HepG2 (cell line): ENCODE measurements around the gene NAV2. TPM values are rescaled to one million over a fixed set of nuclear protein-coding genes. Genes with fewer than 3 reads are reported as not detected.
A peak's percentile ranks its signal among the peaks of the same experiment; 100 is the strongest.

ENCODE experiments used
- GABPA ChIP-seq, 2 experiments: IDR thresholded peaks; 2 replicates each; pipeline ENCODE4 v1.6.1; 2011 to 2016; ENCODE audit warnings: low read depth in 2 of 2, low read length in 1 of 2, missing biosample characterization in 1 of 2, missing genetic modification characterization in 1 of 2
- HDAC6 ChIP-seq: fragments of 200-600 bp; sonication (generic); IDR thresholded peaks from 2 replicates; pipeline ENCODE4 v1.7.0; 2017; ENCODE audit warnings: mild to moderate bottlenecking, antibody characterized with exemption, low read length, low read depth
- HOXA5 ChIP-seq: sonication (generic); formaldehyde crosslinking; IDR thresholded peaks from 2 replicates; pipeline ENCODE4 v1.4.0; 2020; ENCODE audit warnings: missing genetic modification reagents
- MAFK ChIP-seq, 2 experiments: IDR thresholded peaks in 1 of 2; conservative IDR thresholded peaks in 1 of 2; 2 replicates each; pipeline ENCODE4 v1.6.1; 2011; ENCODE audit warnings: improper control_type of control experiment in 2 of 2, low read length in 2 of 2
- PHF21A ChIP-seq: sonication (generic); formaldehyde crosslinking; IDR thresholded peaks from 2 replicates; pipeline ENCODE4 v1.5.0; 2020; ENCODE audit warnings: mild to moderate bottlenecking, missing genetic modification reagents
- SALL2 ChIP-seq: sonication (generic); formaldehyde crosslinking; IDR thresholded peaks from 2 replicates; pipeline ENCODE4 v1.8.1; 2023; ENCODE audit warnings: mild to moderate bottlenecking, missing genetic modification reagents, inconsistent platforms
- SP2 ChIP-seq: sonication (generic); formaldehyde crosslinking; IDR thresholded peaks from 2 replicates; pipeline ENCODE4 v1.5.1; 2020; ENCODE audit warnings: mild to moderate bottlenecking, missing genetic modification reagents
- ZNF12 ChIP-seq: sonication (generic); formaldehyde crosslinking; IDR thresholded peaks from 2 replicates; pipeline ENCODE4 v1.5.0; 2020; ENCODE audit warnings: missing genetic modification reagents
- ZNF232 ChIP-seq: sonication (generic); formaldehyde crosslinking; IDR thresholded peaks from 2 replicates; pipeline ENCODE4 v1.4.0; 2020; ENCODE audit warnings: missing genetic modification reagents, borderline replicate concordance
- ZNF431 ChIP-seq: sonication (generic); formaldehyde crosslinking; IDR thresholded peaks from 2 replicates; pipeline ENCODE4 v1.9.0; 2022; ENCODE audit warnings: missing genetic modification reagents, low read depth, mild to moderate bottlenecking, borderline replicate concordance
- ZNF441 ChIP-seq: sonication (generic); formaldehyde crosslinking; IDR thresholded peaks from 2 replicates; pipeline ENCODE4 v1.7.0; 2021; ENCODE audit warnings: missing genetic modification reagents, borderline replicate concordance
- ZNF451 ChIP-seq: sonication (generic); formaldehyde crosslinking; IDR thresholded peaks from 2 replicates; pipeline ENCODE4 v1.5.0; 2020; ENCODE audit warnings: mild to moderate bottlenecking, missing genetic modification reagents
- polyA plus RNA-seq, 8 experiments: library from polyadenylated mRNA; depleted of rRNA in 3 of 8; stranded (reverse) in 7 of 8; unstranded in 1 of 8; fragments of >200 nt; fragmentation: Illumina TruSeq in 4 of 8; extraction: Trizol in 4 of 8; gene quantifications; 2 replicates each; pipeline versions ENCODE4 v1.2.1 to v1.2.3, GENCODE V29; 2011 to 2016; ENCODE audit warnings: low read depth in 4 of 8, missing spikeins in 1 of 8, mixed read lengths in 1 of 8; ENCODE audit not compliant: insufficient read depth in 1 of 8
- total RNA-seq, 5 experiments: library from RNA; depleted of rRNA; stranded (reverse); fragments of >200 nt; fragmentation: Illumina TruSeq; extraction: Trizol; gene quantifications; 2 replicates each; pipeline ENCODE4 v1.2.3, GENCODE V29; 2016; ENCODE audit warnings: low read depth in 1 of 5
- TF ChIP-seq, protein P1 (sequence below): sonication (generic); formaldehyde crosslinking; IDR thresholded peaks from 2 replicates; pipeline ENCODE4 v1.4.0; 2020; ENCODE audit warnings: low read depth, missing genetic modification reagents
- TF ChIP-seq, protein P2 (sequence below): sonication (generic); formaldehyde crosslinking; IDR thresholded peaks from 2 replicates; pipeline ENCODE4 v1.4.0; 2020; ENCODE audit warnings: missing genetic modification reagents
- TF ChIP-seq, protein P3 (sequence below): sonication (generic); formaldehyde crosslinking; IDR thresholded peaks from 2 replicates; pipeline ENCODE4 v1.4.0; 2020; ENCODE audit warnings: missing genetic modification reagents
- TF ChIP-seq, protein P4 (sequence below): IDR thresholded peaks from 2 replicates; pipeline ENCODE4 v1.6.1; 2016; ENCODE audit warnings: control low read depth

Gene NAV2
- total and polyA plus RNA-seq, 2 of the 13 experiments (the other 11 are each of a cell fraction or from before 2014, with no cell fraction given), result 9.3 to 34.6 TPM

DNA sequence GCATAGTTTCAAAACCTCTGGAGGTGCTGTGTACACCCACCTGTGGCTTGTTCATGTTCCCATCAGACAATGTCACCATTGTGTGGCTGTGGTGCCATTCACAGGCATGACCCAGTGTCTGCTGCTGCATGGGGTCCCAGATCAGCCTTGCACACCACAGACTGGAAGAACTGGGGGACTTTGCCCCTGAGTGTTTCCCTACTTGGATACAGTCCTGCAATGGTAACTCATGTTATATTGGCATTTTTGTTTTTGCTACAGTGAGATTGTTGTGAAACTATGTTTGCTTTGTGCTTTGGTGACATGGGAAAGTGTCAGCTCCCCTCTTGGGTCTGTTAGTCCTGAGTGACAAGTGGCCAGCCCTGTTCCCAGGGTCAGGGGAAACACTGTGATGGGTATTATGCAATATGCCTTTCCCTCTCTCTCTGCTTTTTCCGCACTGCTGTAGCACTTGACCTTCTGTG is 108.8 kb downstream of the NAV2 start (continued):
- TF ChIP-seq, protein P1, sequence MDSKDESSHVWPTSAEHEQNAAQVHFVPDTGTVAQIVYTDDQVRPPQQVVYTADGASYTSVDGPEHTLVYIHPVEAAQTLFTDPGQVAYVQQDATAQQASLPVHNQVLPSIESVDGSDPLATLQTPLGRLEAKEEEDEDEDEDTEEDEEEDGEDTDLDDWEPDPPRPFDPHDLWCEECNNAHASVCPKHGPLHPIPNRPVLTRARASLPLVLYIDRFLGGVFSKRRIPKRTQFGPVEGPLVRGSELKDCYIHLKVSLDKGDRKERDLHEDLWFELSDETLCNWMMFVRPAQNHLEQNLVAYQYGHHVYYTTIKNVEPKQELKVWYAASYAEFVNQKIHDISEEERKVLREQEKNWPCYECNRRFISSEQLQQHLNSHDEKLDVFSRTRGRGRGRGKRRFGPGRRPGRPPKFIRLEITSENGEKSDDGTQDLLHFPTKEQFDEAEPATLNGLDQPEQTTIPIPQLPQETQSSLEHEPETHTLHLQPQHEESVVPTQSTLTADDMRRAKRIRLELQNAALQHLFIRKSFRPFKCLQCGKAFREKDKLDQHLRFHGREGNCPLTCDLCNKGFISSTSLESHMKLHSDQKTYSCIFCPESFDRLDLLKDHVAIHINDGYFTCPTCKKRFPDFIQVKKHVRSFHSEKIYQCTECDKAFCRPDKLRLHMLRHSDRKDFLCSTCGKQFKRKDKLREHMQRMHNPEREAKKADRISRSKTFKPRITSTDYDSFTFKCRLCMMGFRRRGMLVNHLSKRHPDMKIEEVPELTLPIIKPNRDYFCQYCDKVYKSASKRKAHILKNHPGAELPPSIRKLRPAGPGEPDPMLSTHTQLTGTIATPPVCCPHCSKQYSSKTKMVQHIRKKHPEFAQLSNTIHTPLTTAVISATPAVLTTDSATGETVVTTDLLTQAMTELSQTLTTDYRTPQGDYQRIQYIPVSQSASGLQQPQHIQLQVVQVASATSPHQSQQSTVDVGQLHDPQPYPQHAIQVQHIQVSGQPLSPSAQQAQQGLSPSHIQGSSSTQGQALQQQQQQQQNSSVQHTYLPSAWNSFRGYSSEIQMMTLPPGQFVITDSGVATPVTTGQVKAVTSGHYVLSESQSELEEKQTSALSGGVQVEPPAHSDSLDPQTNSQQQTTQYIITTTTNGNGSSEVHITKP (CRISPR knock-in tag), result peak; percentile 77; the same call in 1 of the 2 replicates
- TF ChIP-seq ZNF441 (CRISPR knock-in tag), result no peak
- TF ChIP-seq GABPA (IDR thresholded peaks at IDR 0.05; ENCODE audit: low read depth, low read length), result no peak
- TF ChIP-seq GABPA (CRISPR knock-in tag; IDR thresholded peaks at IDR 0.05; ENCODE audit: low read depth), result no peak
- TF ChIP-seq ZNF451, result no peak
- no peak for TF ChIP-seq HOXA5 (CRISPR knock-in tag)
- TF ChIP-seq SP2 (CRISPR knock-in tag), result no peak
- no peak for TF ChIP-seq ZNF431 (CRISPR knock-in tag)
- TF ChIP-seq HDAC6, result no peak
- peak; percentile 55; the same call in 1 of the 2 replicates for TF ChIP-seq PHF21A
- peak; percentile 46; the same call in 1 of the 2 replicates for TF ChIP-seq ZNF12 (CRISPR knock-in tag)
- TF ChIP-seq MAFK (conservative IDR thresholded peaks at IDR 0.05 in 1 of 2, IDR thresholded peaks at IDR 0.05 in 1 of 2; ENCODE audit: low read length in 2 of 2), result no peak
- TF ChIP-seq, protein P2, sequence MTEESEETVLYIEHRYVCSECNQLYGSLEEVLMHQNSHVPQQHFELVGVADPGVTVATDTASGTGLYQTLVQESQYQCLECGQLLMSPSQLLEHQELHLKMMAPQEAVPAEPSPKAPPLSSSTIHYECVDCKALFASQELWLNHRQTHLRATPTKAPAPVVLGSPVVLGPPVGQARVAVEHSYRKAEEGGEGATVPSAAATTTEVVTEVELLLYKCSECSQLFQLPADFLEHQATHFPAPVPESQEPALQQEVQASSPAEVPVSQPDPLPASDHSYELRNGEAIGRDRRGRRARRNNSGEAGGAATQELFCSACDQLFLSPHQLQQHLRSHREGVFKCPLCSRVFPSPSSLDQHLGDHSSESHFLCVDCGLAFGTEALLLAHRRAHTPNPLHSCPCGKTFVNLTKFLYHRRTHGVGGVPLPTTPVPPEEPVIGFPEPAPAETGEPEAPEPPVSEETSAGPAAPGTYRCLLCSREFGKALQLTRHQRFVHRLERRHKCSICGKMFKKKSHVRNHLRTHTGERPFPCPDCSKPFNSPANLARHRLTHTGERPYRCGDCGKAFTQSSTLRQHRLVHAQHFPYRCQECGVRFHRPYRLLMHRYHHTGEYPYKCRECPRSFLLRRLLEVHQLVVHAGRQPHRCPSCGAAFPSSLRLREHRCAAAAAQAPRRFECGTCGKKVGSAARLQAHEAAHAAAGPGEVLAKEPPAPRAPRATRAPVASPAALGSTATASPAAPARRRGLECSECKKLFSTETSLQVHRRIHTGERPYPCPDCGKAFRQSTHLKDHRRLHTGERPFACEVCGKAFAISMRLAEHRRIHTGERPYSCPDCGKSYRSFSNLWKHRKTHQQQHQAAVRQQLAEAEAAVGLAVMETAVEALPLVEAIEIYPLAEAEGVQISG (CRISPR knock-in tag), result peak; percentile 55
- TF ChIP-seq, protein P3, sequence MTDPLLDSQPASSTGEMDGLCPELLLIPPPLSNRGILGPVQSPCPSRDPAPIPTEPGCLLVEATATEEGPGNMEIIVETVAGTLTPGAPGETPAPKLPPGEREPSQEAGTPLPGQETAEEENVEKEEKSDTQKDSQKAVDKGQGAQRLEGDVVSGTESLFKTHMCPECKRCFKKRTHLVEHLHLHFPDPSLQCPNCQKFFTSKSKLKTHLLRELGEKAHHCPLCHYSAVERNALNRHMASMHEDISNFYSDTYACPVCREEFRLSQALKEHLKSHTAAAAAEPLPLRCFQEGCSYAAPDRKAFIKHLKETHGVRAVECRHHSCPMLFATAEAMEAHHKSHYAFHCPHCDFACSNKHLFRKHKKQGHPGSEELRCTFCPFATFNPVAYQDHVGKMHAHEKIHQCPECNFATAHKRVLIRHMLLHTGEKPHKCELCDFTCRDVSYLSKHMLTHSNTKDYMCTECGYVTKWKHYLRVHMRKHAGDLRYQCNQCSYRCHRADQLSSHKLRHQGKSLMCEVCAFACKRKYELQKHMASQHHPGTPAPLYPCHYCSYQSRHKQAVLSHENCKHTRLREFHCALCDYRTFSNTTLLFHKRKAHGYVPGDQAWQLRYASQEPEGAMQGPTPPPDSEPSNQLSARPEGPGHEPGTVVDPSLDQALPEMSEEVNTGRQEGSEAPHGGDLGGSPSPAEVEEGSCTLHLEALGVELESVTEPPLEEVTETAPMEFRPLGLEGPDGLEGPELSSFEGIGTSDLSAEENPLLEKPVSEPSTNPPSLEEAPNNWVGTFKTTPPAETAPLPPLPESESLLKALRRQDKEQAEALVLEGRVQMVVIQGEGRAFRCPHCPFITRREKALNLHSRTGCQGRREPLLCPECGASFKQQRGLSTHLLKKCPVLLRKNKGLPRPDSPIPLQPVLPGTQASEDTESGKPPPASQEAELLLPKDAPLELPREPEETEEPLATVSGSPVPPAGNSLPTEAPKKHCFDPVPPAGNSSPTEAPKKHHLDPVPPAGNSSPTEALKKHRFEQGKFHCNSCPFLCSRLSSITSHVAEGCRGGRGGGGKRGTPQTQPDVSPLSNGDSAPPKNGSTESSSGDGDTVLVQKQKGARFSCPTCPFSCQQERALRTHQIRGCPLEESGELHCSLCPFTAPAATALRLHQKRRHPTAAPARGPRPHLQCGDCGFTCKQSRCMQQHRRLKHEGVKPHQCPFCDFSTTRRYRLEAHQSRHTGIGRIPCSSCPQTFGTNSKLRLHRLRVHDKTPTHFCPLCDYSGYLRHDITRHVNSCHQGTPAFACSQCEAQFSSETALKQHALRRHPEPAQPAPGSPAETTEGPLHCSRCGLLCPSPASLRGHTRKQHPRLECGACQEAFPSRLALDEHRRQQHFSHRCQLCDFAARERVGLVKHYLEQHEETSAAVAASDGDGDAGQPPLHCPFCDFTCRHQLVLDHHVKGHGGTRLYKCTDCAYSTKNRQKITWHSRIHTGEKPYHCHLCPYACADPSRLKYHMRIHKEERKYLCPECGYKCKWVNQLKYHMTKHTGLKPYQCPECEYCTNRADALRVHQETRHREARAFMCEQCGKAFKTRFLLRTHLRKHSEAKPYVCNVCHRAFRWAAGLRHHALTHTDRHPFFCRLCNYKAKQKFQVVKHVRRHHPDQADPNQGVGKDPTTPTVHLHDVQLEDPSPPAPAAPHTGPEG, result peak; percentile 30; the same call in 1 of the 2 replicates
- TF ChIP-seq SALL2 (CRISPR knock-in tag), result no peak
- peak; percentile 51; the same call in 1 of the 2 replicates for TF ChIP-seq ZNF232 (CRISPR knock-in tag)
- TF ChIP-seq, protein P4, sequence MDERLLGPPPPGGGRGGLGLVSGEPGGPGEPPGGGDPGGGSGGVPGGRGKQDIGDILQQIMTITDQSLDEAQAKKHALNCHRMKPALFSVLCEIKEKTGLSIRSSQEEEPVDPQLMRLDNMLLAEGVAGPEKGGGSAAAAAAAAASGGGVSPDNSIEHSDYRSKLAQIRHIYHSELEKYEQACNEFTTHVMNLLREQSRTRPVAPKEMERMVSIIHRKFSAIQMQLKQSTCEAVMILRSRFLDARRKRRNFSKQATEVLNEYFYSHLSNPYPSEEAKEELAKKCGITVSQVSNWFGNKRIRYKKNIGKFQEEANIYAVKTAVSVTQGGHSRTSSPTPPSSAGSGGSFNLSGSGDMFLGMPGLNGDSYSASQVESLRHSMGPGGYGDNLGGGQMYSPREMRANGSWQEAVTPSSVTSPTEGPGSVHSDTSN (CRISPR knock-in tag), result peak; percentile 63
